Measurements from ENCODE around the gene PUM2.

The PUM2 gene

GRCh38 chr2:20222769-20223406 lies 127.8 kb downstream of the PUM2 start:
- TF ChIP-seq FOXM1 (IDR thresholded peaks at IDR 0.05; ENCODE audit: borderline replicate concordance, low read depth) = no peak
- peak; percentile 15; the same call in 1 of the 2 replicates for TF ChIP-seq EGR1 (IDR thresholded peaks at IDR 0.05)

DNA sequence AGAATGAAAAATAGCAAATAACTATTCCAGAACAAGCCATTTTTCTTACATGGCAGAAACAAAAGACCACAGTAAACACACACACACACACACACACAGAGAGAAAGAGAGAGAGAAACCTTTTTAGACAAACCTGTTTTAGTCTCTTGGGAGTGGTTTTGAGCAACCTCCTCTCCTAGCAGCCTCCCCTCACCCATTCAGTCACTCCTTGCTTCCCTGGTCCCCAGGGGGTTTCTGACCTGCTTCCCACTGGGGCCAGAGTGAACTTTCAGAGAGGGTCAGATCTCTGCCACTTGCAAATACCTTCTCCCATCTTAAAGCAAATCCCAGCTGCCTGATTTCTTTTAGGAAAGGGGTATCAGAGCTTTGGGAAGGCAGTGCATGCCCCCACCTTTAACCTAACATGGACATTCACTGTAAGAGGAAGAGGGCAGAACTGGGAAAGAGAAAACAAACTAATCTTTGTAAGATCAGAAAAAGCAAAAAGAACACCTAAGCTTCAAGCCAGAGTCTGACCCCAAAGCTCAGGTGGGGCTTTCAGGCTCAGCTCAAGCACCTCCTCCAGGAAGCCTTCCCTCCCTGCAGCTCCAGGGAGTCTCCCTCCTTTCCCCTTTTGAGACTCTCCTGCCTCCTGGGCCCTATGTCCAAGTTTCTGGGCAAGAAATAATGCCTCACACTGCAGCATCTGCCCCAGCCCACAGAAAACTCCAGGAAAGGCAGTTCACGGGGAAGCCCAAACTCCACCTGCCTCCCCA lies 128.5 kb downstream of the PUM2 start:
- TF ChIP-seq MAX (IDR thresholded peaks at IDR 0.05) = no peak

DNA sequence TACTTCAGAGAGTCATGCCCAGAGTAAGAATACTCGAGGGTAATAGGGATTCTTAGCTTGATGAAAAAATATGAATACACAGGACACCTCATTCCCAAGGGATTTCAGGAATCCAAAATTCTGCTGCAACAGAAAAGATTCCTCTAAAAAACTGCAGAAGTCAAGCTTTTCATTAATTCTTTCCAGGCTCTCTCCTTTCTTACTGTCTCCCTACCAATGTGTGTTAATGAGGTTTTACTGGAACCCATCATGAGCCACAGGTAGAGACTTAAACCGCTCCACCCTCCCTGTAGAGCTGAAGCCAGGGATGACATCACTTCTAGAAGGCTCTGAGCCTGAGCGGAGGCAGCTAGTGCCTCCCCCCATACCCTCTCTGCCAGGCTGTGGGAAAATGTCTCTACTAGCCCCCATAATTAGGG lies 129.1 kb downstream of the PUM2 start:
- TF ChIP-seq CREB1 (IDR thresholded peaks at IDR 0.05; ENCODE audit: low read depth) (no peak), EGR1 (IDR thresholded peaks at IDR 0.05) (no peak), TAF1 (IDR thresholded peaks at IDR 0.05; ENCODE audit: low read depth) (no peak), FOXM1 (IDR thresholded peaks at IDR 0.05; ENCODE audit: borderline replicate concordance, low read depth) (no peak), YY1 (IDR thresholded peaks at IDR 0.05; ENCODE audit: low read depth) (no peak), EP300 (IDR thresholded peaks at IDR 0.05; ENCODE audit: borderline replicate concordance) (no peak), USF1 (IDR thresholded peaks at IDR 0.05) (no peak), ZBTB7A (IDR thresholded peaks at IDR 0.05; ENCODE audit: low read depth) (no peak), TEAD4 (IDR thresholded peaks at IDR 0.05) (no peak), REST (IDR thresholded peaks at IDR 0.05; ENCODE audit: low read depth) (no peak), CEBPB (IDR thresholded peaks at IDR 0.05) (no peak), MAX (IDR thresholded peaks at IDR 0.05) (no peak), TCF12 (IDR thresholded peaks at IDR 0.05; ENCODE audit: low read depth) (no peak), RAD21 (IDR thresholded peaks at IDR 0.05; ENCODE audit: low read depth) (no peak), NFIC (IDR thresholded peaks at IDR 0.05) (no peak)

GRCh38 chr2:20220806-20221554 lies 129.7 kb downstream of the PUM2 start:
- TF ChIP-seq EP300 (IDR thresholded peaks at IDR 0.05; ENCODE audit: borderline replicate concordance) (no peak), EGR1 (IDR thresholded peaks at IDR 0.05) (no peak), RAD21 (IDR thresholded peaks at IDR 0.05; ENCODE audit: low read depth) (no peak), ZBTB7A (IDR thresholded peaks at IDR 0.05; ENCODE audit: low read depth) (no peak), TCF12 (IDR thresholded peaks at IDR 0.05; ENCODE audit: low read depth) (no peak), YY1 (IDR thresholded peaks at IDR 0.05; ENCODE audit: low read depth) (no peak), FOXM1 (IDR thresholded peaks at IDR 0.05; ENCODE audit: borderline replicate concordance, low read depth) (no peak), REST (IDR thresholded peaks at IDR 0.05; ENCODE audit: low read depth) (no peak), NFIC (IDR thresholded peaks at IDR 0.05) (no peak), TEAD4 (IDR thresholded peaks at IDR 0.05) (no peak)

DNA sequence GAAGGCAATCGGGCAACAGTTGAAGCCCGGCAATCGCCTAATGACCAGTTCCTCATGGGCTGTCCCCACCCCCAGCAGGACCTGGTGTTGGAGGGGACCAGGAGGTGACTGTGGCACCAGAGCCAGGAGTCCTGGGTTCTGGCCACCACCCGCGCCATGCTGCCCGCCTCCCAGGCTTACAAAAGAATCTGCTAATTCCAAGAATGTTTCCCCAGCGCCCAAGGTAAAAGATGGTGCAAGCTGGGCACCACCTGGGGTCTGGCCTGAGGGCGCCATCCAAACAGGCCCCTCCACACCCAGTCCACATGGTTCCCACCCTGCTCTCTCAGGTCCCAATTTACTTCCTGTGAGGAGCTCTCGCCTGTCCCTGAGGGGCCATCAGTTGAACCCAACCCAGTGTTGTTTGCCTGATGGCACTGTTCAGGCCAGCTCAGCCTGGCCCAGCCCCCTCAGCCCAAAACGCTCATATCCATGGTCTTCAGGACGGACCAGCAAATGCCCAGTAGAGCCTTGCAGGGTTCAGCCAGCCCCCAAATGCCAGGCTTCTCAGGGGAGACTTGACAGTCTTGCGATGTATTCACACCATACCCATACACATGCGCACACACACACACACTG lies 130.8 kb downstream of the PUM2 start:
- TF ChIP-seq USF1 (IDR thresholded peaks at IDR 0.05) (no peak), CEBPB (IDR thresholded peaks at IDR 0.05) (no peak), FOXM1 (IDR thresholded peaks at IDR 0.05; ENCODE audit: borderline replicate concordance, low read depth) (no peak), ZBTB7A (IDR thresholded peaks at IDR 0.05; ENCODE audit: low read depth) (no peak), YY1 (IDR thresholded peaks at IDR 0.05; ENCODE audit: low read depth) (no peak), TEAD4 (IDR thresholded peaks at IDR 0.05) (no peak), TCF12 (IDR thresholded peaks at IDR 0.05; ENCODE audit: low read depth) (no peak), REST (IDR thresholded peaks at IDR 0.05; ENCODE audit: low read depth) (no peak), RAD21 (IDR thresholded peaks at IDR 0.05; ENCODE audit: low read depth) (no peak), EP300 (IDR thresholded peaks at IDR 0.05; ENCODE audit: borderline replicate concordance) (no peak), MAX (IDR thresholded peaks at IDR 0.05) (no peak), TAF1 (IDR thresholded peaks at IDR 0.05; ENCODE audit: low read depth) (no peak), NFIC (IDR thresholded peaks at IDR 0.05) (no peak), EGR1 (IDR thresholded peaks at IDR 0.05) (no peak), CREB1 (IDR thresholded peaks at IDR 0.05; ENCODE audit: low read depth) (no peak)
